Sigmoid colon (tissue), 7 donors: Measurements from ENCODE around the gene TBC1D8B. TPM values are rescaled to one million over a fixed set of nuclear protein-coding genes. Genes with fewer than 3 reads are reported as not detected.

Source experiments
- DNase-seq: peaks from one replicate; pipeline ENCODE4 v3.0.0-alpha.2; 2019
- H3K27ac ChIP-seq, 4 donors: fragments of 200-600 bp; sonication (generic); one replicate each; pipeline ENCODE4 v1.5.1; 2016 to 2019; ENCODE audit warnings: mild to moderate bottlenecking in 1 of 4
- H3K27me3 ChIP-seq, 3 donors: fragments of 200-600 bp; sonication (generic); one replicate each; pipeline ENCODE4 v1.5.1; 2019; ENCODE audit warnings: mild to moderate bottlenecking in 1 of 3
- H3K36me3 ChIP-seq, 4 donors: fragments of 200-600 bp; sonication (generic); one replicate each; pipeline ENCODE4 v1.5.1; 2016 to 2019
- H3K4me1 ChIP-seq, 4 donors: fragments of 200-600 bp; sonication (generic); one replicate each; pipeline ENCODE4 v1.5.1; 2017 to 2019
- H3K4me3 ChIP-seq, 4 donors: fragments of 200-600 bp; sonication (generic); one replicate each; pipeline ENCODE4 v1.5.1; 2017 to 2019; ENCODE audit warnings: mild to moderate bottlenecking in 2 of 4, moderate library complexity in 1 of 4
- H3K9me3 ChIP-seq, 4 donors: fragments of 200-600 bp in 3 of 4; sonication (generic) in 3 of 4; one replicate each; pipeline versions ENCODE4 v1.5.1 to v1.6.1; 2013 to 2019
- EP300 ChIP-seq, 4 donors: sonication (generic); formaldehyde crosslinking; IDR thresholded peaks; one replicate each; pipeline ENCODE4 v1.6.1; 2017; ENCODE audit warnings: antibody characterized with exemption in 4 of 4
- POLR2A ChIP-seq, 2 donors: fragments of 450-650 bp; IDR thresholded peaks; one replicate each; pipeline ENCODE4 v1.6.1; 2016; ENCODE audit warnings: antibody characterized with exemption in 2 of 2, mild to moderate bottlenecking in 2 of 2, moderate library complexity in 2 of 2
- POLR2AphosphoS5 ChIP-seq, 4 donors: sonication (generic); formaldehyde crosslinking; IDR thresholded peaks; one replicate each; pipeline ENCODE4 v1.6.1; 2017; ENCODE audit warnings: antibody characterized with exemption in 4 of 4
- WGBS, 2 donors: extraction: QIAGEN DNeasy Blood & Tissue Kit; methylation state at CpG; one replicate each; pipeline ENCODE4 v1.1.7; 2013; 5-methylcytosine and 5-hydroxymethylcytosine counted together
- intact Hi-C: fragments of 100-400 bp; cut with DNase I; formaldehyde crosslinking; loops from one replicate; pipeline ENCODE4 v1.15.1; 2023
- polyA plus RNA-seq, 3 donors: library from polyadenylated mRNA; stranded (reverse); fragments of 200-250 nt; gene quantifications; one replicate each; pipeline ENCODE4 v1.2.3, GENCODE V29; 2013
- total RNA-seq, 4 donors: library from RNA; depleted of rRNA; stranded (reverse); fragments of >200 nt; gene quantifications; one replicate each; pipeline ENCODE4 v1.1.0, GENCODE V29; 2016
- TF ChIP-seq, protein P1 (sequence below), 4 experiments: fragments of 450-650 bp in 3 of 4; fragments of 200-600 bp in 1 of 4; IDR thresholded peaks; one replicate each; pipeline ENCODE4 v1.5.1; 2016 to 2019; ENCODE audit warnings: antibody characterized with exemption in 4 of 4, mild to moderate bottlenecking in 3 of 4, moderate library complexity in 2 of 4
- donor health status: healthy with polysubstance abuse.
- donor health status: Bipolar disorder and iron deficiency.
- donor health status: healthy.

The TBC1D8B gene
- total and polyA plus RNA-seq, 7 donors, result 3.3 to 9.4 (median 5.3) TPM

DNA sequence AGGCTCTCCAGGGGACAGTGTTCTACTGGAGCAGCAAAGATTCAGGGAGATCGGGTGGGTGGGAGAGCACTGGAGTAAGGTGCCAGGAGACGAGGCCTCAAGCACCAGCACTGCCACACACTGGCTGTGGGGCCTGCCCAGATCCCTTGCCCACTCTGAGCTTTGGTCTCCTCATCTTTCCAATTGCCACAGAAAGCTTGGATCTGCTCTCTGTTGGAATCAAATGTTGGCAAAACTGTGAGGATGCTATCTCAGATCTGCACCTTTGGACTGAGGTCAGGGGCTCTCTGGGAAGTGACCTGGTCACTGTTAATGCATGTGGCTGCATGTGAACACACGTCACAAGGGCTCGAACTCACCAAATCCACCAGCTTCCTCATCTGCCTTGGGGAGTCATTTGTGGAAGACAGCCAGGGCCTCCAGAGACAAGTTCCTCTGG is 99.3 kb downstream of the TBC1D8B start:
- H3K9me3 ChIP-seq, result no peaks in the 10 kb centered on the region
- TF ChIP-seq EP300 (IDR thresholded peaks at IDR 0.05) (no peak), POLR2AphosphoS5 (IDR thresholded peaks at IDR 0.05) (no peak), POLR2A (IDR thresholded peaks at IDR 0.05) (no peak)
- TF ChIP-seq, protein P1, sequence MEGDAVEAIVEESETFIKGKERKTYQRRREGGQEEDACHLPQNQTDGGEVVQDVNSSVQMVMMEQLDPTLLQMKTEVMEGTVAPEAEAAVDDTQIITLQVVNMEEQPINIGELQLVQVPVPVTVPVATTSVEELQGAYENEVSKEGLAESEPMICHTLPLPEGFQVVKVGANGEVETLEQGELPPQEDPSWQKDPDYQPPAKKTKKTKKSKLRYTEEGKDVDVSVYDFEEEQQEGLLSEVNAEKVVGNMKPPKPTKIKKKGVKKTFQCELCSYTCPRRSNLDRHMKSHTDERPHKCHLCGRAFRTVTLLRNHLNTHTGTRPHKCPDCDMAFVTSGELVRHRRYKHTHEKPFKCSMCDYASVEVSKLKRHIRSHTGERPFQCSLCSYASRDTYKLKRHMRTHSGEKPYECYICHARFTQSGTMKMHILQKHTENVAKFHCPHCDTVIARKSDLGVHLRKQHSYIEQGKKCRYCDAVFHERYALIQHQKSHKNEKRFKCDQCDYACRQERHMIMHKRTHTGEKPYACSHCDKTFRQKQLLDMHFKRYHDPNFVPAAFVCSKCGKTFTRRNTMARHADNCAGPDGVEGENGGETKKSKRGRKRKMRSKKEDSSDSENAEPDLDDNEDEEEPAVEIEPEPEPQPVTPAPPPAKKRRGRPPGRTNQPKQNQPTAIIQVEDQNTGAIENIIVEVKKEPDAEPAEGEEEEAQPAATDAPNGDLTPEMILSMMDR (IDR thresholded peaks at IDR 0.05), result no peak
- intact Hi-C loops, result no loop called here
- H3K4me1 ChIP-seq, result no peaks in the 10 kb centered on the region
- H3K27ac ChIP-seq, result no peak overlapping the region
- H3K27me3 ChIP-seq, result no peaks in the 10 kb centered on the region
- no peak for DNase-seq
- 83 to 88% methylated on average over 4 of the region's 4 CpGs for WGBS, 2 donors
- H3K36me3 ChIP-seq, result no peaks in the 10 kb centered on the region
- no peak overlapping the region for H3K4me3 ChIP-seq

DNA sequence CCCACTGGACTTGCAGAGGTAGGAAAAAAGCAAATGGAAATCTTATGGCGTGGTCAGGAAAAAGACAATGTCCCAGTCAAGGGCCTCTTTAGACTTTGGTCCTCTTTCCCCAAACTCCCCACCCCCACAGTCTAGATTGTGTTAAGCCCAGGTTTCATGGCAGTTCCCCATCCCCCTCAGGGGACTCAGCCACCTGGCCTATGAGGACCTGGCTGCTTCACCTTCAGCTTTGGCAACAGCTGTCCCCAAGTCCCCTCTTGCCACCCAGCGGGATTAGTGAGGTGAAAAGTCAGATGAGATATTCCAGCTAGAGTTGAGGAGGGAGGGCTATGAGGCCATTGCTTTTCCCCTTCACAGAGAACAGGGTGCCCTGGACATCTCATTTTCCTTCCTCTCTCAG is 100.2 kb downstream of the TBC1D8B start:
- no peaks in the 10 kb centered on the region for H3K27me3 ChIP-seq
- no peak overlapping the region for H3K4me3 ChIP-seq
- TF ChIP-seq POLR2A (IDR thresholded peaks at IDR 0.05) (no peak), POLR2AphosphoS5 (IDR thresholded peaks at IDR 0.05) (no peak), EP300 (IDR thresholded peaks at IDR 0.05) (no peak)
- TF ChIP-seq, protein P1 (IDR thresholded peaks at IDR 0.05), result no peak
- intact Hi-C loops, result no loop called here
- DNase-seq, result no peak
- H3K36me3 ChIP-seq, result no peaks in the 10 kb centered on the region
- 93 to 96% methylated on average over 2 of the region's 2 CpGs for WGBS, 2 donors
- H3K9me3 ChIP-seq, result no peaks in the 10 kb centered on the region
- H3K27ac ChIP-seq, result no peak overlapping the region
- no peaks in the 10 kb centered on the region for H3K4me1 ChIP-seq

DNA sequence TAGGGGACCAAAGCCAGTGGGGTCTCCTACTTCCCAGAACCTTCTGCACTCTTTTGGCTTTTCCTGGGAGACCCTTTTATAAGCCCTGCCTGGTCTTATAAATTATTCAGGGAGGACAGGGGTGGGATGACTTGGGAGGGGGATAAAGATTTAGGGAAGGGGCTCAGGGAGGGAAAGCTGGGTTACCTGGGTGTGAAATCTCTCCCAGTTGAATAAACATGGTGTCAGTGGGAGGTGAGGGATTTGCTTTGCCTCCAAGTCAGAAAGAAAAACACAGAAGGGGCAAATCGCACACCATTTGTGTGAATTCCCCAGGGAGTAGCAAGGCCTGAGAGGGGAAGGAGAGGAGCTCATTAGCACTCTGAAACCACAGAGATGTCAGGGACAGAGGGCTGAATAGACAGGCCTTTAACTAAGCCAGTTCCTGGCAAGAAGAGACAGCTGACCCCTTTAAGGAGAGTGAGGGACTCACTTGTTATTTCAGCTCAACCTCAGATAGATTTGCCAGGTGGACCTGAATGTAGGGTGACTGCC is 100.9 kb downstream of the TBC1D8B start, which contains the start of gene RIPPLY1:
Gene RIPPLY1 (minus strand): TSS at position 51 of the 534 bp plus-strand sequence. CDS start 54 bp downstream, outside the sequence.
- intact Hi-C loops, result no loop called here
- no peak for TF ChIP-seq POLR2A (IDR thresholded peaks at IDR 0.05)
- no peak for TF ChIP-seq POLR2AphosphoS5 (IDR thresholded peaks at IDR 0.05)
- TF ChIP-seq, protein P1 (IDR thresholded peaks at IDR 0.05), result no peak
- no peak for TF ChIP-seq EP300 (IDR thresholded peaks at IDR 0.05)

DNA sequence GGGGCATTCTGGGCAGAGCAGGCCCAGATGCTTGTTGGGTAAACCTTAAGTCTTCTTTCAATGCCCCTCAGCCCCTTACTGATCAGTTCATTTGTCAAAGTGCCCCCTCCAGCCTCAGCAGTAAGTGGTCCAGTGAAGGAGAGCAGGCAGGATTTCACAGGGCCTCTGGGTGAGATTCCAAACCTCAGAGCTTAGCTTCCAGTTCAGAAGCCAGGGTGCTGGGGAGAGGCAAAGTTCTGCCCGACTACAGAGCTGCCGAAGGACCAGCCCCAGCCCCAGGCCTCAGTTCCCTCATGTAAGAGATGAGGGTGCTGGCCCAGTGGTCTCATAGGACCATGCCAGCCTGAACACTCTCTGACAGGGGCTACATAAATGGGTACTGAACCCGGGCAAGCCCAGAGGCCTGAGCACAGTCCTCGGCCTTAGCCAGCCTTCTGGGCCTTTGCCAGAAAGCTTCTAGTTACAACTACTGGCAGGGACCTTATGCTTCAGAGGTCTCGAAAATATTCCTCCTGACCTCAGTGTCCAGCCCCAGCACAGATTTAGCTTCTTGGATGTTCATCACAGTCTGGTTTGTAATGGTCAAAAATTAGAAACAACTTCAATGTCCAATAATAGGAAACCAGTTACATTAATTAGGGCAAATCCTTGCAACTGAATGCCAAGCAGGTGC is 101.5 kb downstream of the TBC1D8B start:
- intact Hi-C loops, result no loop called here
- 86% methylated on average over 5 of the region's 5 CpGs for whole genome bisulfite sequencing, 2 donors
- TF ChIP-seq, protein P1 (IDR thresholded peaks at IDR 0.05), result no peak
- TF ChIP-seq EP300 (IDR thresholded peaks at IDR 0.05) (no peak), POLR2AphosphoS5 (IDR thresholded peaks at IDR 0.05) (no peak)
- H3K36me3 ChIP-seq, result no peaks in the 10 kb centered on the region
- H3K27ac ChIP-seq, result no peak overlapping the region
- no peak for DNase-seq
- H3K4me3 ChIP-seq, result no peak overlapping the region
- H3K4me1 ChIP-seq, result no peaks in the 10 kb centered on the region
- no peaks in the 10 kb centered on the region for H3K27me3 ChIP-seq
- no peaks in the 10 kb centered on the region for H3K9me3 ChIP-seq

More for the DNA sequence above, 100.9 kb downstream of the TBC1D8B start, which contains the start of gene RIPPLY1:
- Histone ChIP-seq H3K4me1 (no peaks in the 10 kb centered on the region), H3K27me3 (no peaks in the 10 kb centered on the region), H3K4me3 (no peak within 1 kb of the TSS), H3K27ac (no peak within 1 kb of the TSS), H3K9me3 (no peaks in the 10 kb centered on the region), H3K36me3 (no peaks in the 10 kb centered on the region)
- DNase-seq, result no peak
- 77 to 100% methylated on average over 1 of the region's 1 CpG for WGBS, 2 donors
